Measurements from ENCODE around the gene C8A. TPM values are rescaled to one million over a fixed set of nuclear protein-coding genes. Genes with fewer than 3 reads are reported as not detected.

The C8A gene
- total RNA-seq, 4 donors from 2014 or later: not detected

- H3K4me3 ChIP-seq (ENCODE audit: low read depth, poor library complexity, severe bottlenecking): no peak overlapping the region
- DNase-seq (ENCODE audit: low spot score in 2 of 2): no peak
- TF ChIP-seq POLR2A (IDR thresholded peaks at IDR 0.05): no peak
- no peak for TF ChIP-seq CTCF (IDR thresholded peaks at IDR 0.05)
- intact Hi-C loops (cut with DNase I; ENCODE audit: low total_unique reads): no loop called here
- WGBS, 2 donors: 86 to 88% methylated on average over 8 of the region's 8 CpGs
These were observed 97.9 kb downstream of the C8A start for GRCh38 chr1:56952501-56952900.

GRCh38 chr1:56953386-56953785, 98.8 kb downstream of the C8A start:
- H3K4me3 ChIP-seq (ENCODE audit: low read depth, poor library complexity, severe bottlenecking): no peak overlapping the region
- 55 to 75% methylated on average over 5 of the region's 5 CpGs for WGBS, 2 donors
- intact Hi-C loops (cut with DNase I; ENCODE audit: low total_unique reads): no loop called here
- TF ChIP-seq CTCF (IDR thresholded peaks at IDR 0.05) (no peak), POLR2A (IDR thresholded peaks at IDR 0.05) (no peak)
- no peak for DNase-seq (ENCODE audit: low spot score in 2 of 2)

GRCh38 chr1:56954664-56955063, 100.1 kb downstream of the C8A start:
- H3K4me3 ChIP-seq (ENCODE audit: low read depth, poor library complexity, severe bottlenecking): no peak overlapping the region
- intact Hi-C loops (cut with DNase I; ENCODE audit: low total_unique reads): no loop called here
- TF ChIP-seq POLR2A (IDR thresholded peaks at IDR 0.05): no peak
- no peak for TF ChIP-seq CTCF (IDR thresholded peaks at IDR 0.05)
- WGBS, 2 donors: 73 to 80% methylated on average over 1 of the region's 1 CpG
- no peak for DNase-seq (ENCODE audit: low spot score in 2 of 2)

GRCh38 chr1:56957931-56958330, 103.3 kb downstream of the C8A start:
- H3K4me3 ChIP-seq (ENCODE audit: low read depth, poor library complexity, severe bottlenecking): no peak overlapping the region
- no peak for DNase-seq (ENCODE audit: low spot score in 2 of 2)
- 35 to 40% methylated on average over 3 of the region's 3 CpGs for WGBS, 2 donors
- TF ChIP-seq POLR2A (IDR thresholded peaks at IDR 0.05): no peak
- intact Hi-C loops (cut with DNase I; ENCODE audit: low total_unique reads): no loop called here

- H3K4me3 ChIP-seq (ENCODE audit: low read depth, poor library complexity, severe bottlenecking): no peak overlapping the region
- TF ChIP-seq CTCF (IDR thresholded peaks at IDR 0.05) (no peak), POLR2A (IDR thresholded peaks at IDR 0.05) (no peak)
- intact Hi-C loops (cut with DNase I; ENCODE audit: low total_unique reads): no loop called here
- WGBS, 2 donors: 17 to 25% methylated on average over 2 of the region's 2 CpGs
- DNase-seq (ENCODE audit: low spot score in 2 of 2): no peak
These were observed 103.9 kb downstream of the C8A start for GRCh38 chr1:56958526-56958925.

- DNase-seq (ENCODE audit: low spot score in 2 of 2): no peak
- WGBS, 2 donors: 84 to 89% methylated on average over 10 of the region's 10 CpGs
- H3K4me3 ChIP-seq (ENCODE audit: low read depth, poor library complexity, severe bottlenecking): no peak overlapping the region
- intact Hi-C loops (cut with DNase I; ENCODE audit: low total_unique reads): no loop called here
- TF ChIP-seq POLR2A (IDR thresholded peaks at IDR 0.05) (no peak), CTCF (IDR thresholded peaks at IDR 0.05) (no peak)
These were observed 106.8 kb downstream of the C8A start for GRCh38 chr1:56961426-56961825.

Measured in lower leg skin (tissue), 4 donors.